ENCODE measurements around the gene SHC1.

- TF ChIP-seq EZH2 (IDR thresholded peaks at IDR 0.05; ENCODE audit: low read length, unreplicated experiment) (no peak), CTCF (conservative IDR thresholded peaks at IDR 0.05; ENCODE audit: low read depth, low read length) (no peak), EZH2phosphoT487 (IDR thresholded peaks at IDR 0.05; ENCODE audit: borderline replicate concordance, low read length) (no peak)
These were observed 24.3 kb downstream of the SHC1 start for GRCh38 chr1:154945962-154946850.
